Stimulated activated CD4-positive, alpha-beta T cell treated with anti-CD3 and anti-CD28 coated beads, Interleukin-1b, Interleukin-23, amount 100 ng/mL, for 24 hours (primary cell): ENCODE measurements around the gene C7.

Experiments
- DNase-seq, 4 experiments: peaks; one replicate each; pipeline ENCODE4 v3.0.0-alpha.2; 2020; ENCODE audit warnings: low read depth in 4 of 4, low spot score in 1 of 4

C7 gene

DNA sequence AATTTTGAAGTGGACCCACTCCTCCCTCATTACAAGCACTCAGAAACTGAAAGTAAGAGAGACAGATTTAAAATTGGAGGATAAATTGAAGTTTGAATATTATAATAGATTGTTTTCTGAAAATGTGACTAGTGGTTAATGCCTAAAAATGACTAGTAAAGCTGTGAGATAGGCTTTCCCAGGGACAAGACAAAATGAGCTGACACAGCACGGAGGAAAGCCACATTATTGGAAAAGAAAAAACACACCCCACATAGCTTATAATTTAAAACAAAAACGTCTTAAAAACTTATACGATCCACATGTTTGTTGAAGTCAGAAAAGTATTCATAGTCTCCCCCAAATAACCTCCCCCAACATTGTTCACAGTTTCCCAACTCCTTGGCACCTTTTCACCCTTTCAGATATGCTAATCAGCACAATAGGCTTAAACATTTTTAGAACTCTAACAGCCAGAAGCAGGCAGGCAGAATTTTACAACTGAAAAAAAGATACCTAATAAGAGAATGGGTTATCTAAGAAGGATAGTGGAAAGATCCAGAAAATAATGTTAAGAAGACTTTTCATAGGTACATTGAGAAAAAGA, 6.1 kb downstream of the C7 start:
- DNase-seq, result no peak

DNA sequence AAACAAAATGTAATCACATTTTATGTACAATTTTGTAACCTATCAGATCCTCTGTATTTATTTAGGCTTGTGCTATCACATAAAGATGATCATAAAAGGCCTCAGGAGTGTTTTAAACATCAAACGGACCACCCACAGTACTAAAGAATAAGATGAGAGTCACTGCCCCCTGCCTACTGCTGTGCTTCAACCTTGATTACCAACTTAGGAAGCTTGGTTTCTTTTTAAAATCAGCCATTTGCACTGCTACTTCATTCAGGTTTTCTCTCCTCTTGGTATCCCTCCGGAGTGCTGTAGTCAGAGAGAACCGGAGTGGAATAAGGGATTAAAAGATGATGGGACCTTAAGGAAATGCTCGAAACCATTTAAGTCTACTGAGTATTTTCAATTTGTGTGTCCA, 6.9 kb downstream of the C7 start:
- no peak for DNase-seq

DNA sequence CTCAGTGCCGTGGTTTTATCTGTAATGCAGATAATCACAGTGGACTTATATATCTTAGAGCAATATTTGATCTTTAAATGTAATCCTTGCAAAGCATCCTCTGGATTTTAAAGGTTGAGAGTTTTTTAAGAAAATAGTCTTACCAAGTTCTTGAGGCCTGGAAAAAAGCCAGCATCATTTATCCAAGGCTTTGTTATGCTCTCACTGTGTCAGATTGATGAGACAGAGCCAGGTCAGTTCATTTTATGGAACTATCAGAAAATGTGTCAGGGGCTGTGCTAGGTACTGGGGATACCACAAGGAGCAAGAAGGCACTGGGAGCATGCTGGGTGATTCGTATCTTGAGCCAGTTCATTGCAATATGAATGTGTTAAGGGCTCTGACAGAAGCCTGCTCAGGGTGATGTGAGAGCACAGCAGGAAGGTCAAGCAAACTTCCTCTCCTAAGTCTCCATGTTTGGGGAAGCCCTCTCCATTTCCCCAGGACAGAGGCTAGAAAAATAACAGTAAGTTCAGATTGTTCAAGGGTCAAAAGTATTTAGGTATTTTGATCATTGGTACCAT, 19.7 kb downstream of the C7 start:
- no peak for DNase-seq

DNA sequence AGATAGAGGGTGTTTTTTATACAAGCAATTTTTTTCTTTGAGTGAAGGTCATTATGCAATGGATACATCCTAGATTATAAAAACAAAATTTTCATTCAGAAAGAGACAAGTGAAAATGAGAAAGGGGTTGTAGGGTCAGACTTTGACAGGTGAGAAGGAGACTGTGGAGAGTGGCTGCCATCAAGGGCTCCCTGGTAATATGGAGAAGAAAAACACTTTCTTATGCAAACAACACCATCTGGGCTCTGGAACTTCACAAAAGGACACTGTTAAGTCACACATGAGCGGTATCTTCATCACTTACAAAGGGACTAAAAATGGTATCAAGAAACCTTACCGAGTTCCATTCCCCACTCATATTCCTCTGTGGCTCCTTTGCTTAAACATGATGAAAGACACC, 23.5 kb downstream of the C7 start:
- no peak for DNase-seq

DNA sequence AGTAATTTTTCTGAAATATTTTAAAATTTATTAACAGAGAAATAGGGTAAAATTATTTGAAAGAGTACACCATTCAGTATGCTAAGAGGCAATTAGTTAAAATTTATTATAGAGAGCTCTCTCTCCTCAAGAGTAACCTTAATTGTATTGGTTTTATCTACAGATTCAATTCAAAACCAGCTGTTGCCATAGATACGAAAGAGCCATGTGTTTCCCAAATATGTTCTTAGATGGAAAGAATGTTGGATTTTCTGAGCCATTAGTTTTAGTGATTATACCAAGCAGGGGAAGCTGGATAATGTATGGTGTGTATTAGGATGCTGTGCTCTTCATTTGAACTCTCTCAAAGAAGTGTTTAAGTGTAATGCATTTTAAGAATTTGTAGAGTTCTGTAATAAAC, 27.8 kb downstream of the C7 start:
- no peak for DNase-seq

DNA sequence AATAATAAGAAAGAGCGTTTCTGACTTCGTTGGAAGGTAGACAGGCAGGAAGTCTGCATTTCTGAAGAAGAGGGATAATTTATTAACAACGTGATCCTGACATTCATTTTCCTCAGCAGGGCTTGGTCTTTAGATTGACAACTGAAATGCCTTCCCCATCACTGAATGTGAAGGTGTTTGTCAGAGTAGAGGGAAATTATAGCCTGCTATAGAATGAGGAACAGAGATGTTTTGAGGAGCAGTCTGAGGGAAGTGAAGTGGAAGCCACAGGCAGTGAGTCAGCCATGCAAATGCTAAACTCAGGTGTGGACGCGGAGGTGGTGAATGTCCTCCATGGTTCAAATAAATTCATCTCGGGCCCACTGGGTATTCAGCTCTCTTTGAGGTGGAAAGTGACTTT, 30.5 kb downstream of the C7 start:
- DNase-seq, result no peak

DNA sequence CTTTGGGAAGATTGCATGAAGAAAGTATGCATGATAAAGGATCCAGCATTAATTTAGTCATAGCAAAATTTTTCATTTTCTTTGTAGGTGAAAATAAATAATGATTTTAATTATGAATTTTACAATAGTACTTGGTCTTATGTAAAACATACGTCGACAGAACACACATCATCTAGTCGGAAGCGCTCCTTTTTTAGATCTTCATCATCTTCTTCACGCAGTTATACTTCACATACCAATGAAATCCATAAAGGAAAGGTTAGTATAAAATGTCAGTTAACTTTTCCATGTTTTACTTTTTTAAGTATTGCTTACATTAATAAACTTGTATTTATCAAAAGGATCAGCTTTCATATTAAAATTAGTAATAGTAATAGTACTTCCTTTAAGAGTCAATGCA, 35.8 kb downstream of the C7 start:
- no peak for DNase-seq

DNA sequence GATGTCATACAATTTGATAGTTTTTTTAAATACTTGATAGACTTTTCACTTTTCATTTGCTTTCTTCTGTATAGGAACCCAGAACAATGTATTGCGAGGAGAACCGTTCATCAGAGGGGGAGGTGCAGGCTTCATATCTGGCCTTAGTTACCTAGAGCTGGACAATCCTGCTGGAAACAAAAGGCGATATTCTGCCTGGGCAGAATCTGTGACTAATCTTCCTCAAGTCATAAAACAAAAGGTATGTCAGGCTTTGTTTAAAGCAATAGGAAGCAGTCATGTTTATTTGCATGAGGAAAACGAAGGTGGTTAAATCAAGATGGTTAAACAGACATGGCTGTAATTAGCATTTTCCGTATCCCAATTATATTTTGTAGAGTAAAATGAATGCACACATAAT, 46.0 kb downstream of the C7 start:
- no peak for DNase-seq

DNA sequence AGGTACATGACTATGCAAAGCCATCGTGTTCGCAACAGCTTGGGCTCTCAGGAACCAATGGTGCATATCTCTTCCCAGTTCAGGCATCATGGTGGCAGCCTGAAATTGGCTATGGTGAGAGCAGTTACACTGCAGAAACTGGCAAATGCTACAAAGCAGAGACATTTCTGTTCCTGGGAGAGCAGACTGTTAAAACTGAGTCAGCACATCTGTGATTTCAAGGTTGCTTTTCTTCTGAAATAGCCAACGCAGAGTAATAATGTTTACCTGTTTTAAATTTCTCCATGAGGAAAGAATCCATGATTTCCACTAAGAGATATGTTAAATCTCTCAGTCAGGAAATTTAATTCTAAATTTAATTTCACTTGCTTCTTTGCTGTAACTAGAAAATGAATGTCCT, 47.8 kb downstream of the C7 start:
- no peak for DNase-seq

DNA sequence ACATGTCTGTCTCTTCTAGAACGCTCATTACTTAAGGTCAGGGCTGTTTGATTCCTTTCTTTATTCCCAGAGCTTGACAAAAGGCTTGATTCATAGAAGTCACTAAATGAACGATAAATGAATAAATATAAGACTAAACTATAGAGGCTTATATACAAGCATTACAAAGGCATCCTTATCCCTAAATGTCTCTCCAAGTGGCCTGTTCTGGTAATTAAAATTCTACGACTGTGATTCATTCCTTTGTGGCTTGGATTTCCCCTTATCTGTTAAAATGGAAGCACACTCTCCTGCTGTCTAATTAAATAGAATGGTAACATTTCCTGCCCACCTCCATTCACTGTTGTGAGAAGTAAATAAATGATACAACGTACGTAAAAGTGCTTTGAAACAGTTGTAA, 49.5 kb downstream of the C7 start:
- DNase-seq, result no peak

DNA sequence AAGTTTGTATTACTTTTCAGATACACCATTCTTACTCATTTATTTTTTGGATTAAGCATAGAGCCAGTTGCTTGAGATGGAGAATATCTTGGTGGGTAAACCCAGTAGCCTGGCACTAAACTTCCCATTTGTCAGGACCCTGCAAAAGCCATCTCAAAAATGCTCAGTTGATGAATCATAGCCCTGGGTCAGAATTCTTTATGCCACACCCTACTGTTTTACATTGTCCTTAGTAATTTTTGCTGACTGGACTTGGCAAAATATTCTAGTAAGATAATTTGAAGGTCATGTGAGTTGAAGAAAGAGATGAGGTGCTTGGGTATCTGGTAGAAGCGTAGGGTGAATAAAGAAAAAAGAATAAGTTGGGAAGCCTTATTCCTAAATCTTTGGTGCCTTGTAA, 50.7 kb downstream of the C7 start:
- no peak for DNase-seq

DNA sequence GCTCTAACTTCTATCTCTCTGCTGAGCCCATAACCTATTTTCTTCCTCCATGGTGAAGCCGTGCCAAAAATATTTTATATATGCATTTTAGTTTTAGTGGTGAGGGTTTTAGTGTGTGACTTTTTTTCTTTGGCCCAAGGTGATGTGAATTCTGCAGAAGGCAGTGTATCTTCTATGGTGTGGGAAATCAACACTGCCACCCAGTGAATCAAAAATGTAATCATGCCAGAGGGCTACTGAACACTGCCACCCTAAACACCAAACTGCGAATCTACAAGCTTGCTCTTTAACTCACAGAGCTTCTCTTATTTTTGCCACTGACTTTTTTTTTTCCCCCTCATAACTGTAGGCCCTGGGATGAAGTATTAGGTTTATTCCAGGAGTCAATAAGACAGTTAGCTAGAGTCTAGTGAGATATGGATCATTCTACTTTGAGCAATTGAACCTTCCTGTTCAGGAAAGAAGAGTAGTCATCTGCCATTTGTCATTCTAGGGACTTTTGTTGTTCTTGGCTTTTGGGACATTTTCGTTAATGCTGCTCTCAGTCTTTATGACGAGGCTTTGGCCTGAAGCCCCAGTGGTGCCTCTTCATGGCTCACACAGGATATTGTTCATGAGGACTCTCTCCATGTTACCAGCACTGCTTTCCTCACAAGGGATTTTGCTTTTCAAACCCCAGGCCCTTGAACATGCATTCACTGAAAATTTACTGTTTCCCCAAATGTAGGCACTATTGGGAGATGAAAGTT, 53.1 kb downstream of the C7 start:
- no peak for DNase-seq

DNA sequence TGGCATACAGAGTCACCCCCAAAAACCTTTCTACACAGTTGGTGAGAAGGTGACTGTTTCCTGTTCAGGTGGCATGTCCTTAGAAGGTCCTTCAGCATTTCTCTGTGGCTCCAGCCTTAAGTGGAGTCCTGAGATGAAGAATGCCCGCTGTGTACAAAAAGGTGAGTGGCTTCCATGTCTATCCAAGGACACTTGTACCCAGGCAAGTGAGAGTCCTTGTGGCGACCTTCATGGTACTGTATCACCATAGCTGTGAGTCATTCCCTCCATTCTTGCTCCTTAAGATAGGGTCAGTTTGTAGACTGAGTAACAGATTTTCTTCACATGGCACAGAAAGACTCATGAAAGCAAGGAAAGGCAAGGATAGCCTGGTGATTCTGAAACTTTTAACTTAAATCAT, 63.1 kb downstream of the C7 start:
- DNase-seq, result no peak

DNA sequence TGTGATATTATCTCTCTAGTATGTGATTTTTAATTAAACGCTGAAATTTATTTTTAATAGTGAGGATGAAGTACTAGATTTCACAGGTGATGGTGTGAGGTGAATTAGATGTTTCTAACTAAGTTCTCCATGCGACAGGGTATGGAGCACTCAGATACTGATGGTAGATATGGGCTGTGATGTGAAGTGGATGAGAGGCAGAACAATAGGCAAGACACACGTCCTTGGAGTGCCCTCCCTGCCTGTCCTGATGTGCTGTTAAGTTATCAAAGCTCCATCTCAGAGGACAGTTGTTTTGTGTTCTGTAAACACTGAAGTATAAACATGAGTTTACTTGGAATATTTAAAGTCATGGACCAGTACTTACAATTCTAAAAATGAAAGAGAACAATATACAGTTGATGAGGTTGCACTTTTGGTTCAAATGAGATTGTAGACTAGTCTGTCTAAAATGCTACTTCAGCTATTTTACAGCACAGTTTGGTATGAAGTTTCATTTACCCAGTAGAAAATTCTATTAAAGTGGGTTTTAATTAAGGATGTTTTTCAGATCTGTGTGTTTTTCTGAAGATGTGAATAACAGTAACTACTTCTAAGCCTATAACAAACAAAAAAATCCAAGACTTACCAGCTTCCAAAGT, 64.2 kb downstream of the C7 start:
- no peak for DNase-seq

DNA sequence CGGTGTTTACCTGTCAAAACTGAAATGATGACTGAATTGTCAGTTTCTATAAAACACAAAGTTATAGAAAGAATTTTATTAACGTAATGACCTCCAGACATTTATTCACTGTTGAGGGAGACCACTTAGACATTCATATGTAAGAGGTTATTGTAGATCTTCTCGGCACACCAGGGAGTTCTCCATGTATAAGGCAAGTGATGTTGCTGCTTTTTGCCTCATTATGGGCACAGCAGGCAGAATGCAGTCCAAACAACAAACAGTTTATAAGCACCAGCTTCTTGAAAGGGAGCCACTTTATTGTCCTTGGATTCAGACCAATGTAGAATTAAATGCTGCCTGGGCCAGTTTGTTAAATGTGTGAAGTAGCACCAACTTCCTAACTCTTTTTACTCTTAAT, 66.7 kb downstream of the C7 start:
- DNase-seq, result no peak

DNA sequence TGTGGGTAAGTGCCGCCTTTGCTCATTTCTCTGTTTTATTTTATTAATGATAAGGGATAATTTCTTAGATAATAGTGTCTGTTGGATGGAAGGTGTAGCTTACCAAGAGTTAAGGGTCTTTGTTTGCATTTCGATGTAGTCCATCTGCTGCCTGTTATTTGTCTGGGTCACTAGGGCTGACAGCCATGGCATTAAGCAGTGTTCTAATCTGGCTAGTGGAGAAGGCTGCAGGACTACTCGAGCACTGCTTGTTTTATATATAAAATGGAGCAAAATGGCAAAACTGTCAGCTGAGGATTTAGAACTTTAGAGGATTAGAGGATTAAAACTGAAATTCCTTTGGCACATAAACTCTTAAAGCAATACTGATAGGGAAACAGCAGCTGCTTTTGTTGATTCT, 67.5 kb downstream of the C7 start:
- DNase-seq, result no peak

DNA sequence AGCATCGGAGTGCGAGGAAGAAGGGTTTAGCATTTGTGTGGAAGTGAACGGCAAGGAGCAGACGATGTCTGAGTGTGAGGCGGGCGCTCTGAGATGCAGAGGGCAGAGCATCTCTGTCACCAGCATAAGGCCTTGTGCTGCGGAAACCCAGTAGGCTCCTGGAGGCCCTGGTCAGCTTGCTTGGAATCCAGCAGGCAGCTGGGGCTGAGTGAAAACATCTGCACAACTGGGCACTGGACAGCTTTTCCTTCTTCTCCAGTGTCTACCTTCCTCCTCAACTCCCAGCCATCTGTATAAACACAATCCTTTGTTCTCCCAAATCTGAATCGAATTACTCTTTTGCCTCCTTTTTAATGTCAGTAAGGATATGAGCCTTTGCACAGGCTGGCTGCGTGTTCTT, 72.1 kb downstream of the C7 start:
- no peak for DNase-seq

DNA sequence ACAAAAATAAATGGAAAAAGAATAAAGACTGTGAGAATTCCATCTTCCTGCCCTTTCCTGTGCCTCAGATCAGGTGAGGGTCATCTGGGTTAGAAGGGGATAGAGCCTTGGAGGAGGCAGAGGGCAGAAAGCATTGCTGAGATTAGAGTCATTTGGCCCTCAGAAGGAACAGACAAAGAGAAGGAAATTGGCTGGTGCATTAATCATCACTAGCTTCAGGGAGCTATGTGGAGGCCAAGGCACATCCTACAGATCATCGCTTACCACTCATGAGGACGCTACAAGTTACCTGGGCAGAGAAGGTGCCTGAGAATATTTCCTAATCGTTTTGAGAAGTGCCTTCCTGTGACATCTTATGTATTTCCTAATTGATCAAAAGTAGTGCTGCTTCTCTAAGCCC, 74.5 kb downstream of the C7 start:
- no peak for DNase-seq

DNA sequence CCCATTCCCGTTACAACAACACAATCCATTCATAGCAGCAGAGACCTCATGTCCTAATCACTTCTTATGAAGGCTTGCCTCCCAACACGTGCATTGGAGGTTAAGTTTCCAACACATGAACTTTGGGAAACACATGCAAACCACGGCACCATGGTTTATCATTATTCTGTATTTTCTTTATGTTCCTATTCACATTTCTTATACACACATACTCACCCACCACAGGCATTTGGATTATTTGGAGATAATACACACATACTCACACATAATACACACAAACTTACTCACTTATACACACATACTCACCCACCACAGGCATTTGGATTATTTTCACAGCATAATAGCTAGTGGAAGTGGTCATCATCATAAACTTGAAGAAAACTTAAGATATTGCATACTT, 75.6 kb downstream of the C7 start:
- no peak for DNase-seq

DNA sequence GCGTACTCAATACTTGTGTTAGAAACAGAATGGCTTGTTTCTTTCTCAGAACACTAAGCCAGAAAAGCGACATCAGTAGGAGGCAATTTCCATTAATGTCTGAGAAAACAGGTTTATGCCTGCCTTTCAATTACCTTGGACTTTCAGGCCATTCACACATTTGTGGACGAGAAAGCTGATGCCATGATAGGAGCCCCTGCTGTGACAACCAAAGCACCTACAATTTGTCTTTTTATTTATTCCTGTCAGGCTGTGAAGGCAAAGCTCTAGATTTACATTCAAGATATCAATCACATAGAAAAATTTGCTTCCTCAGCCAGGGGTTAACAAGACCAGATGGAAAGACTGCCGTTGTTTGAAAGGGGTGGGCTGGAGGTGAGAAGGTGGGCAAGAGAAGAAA, 76.2 kb downstream of the C7 start:
- no peak for DNase-seq

DNA sequence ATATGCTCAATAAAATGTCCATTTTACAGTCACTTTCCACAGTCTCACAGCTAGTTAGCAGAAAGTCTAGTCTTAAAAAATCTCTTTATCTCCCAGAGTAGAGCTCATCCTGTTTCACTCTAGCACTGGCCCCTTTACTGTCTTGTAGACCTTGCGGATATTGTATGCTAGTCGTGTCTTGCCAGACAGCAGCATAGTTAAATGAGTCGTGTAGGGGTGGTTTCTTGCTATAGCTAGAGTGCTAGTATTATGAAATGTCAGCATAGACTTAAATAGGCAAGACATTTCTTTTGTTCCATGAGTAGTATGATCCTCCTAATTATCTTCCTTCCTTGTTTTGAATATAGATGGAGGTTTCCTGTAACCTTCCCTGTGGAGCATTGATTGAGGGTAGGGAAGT, 77.4 kb downstream of the C7 start:
- DNase-seq, result no peak

DNA sequence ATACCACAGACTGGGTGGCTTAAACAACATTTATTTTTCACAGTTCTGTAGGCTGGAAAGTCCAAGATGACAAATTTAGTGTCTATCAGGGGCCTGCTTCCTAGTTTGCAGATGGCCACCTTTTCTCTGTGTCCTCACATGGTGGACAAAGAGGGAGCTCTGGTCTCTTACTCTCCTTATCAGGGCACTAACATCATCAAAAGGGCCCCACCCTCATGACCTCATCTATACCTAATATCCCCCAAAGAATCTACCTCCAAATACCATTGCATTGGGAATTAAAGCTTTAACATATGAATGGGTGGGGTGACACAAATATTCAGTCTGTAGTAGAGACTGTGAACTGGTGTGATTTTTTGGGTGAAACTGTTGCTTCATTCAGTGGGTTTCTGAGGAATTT, 78.1 kb downstream of the C7 start:
- no peak for DNase-seq
